CD4-positive, alpha-beta T cell treated with Interferon alpha-2 for 1 hour (primary cell): ENCODE results near the gene TECRL.

Experiments used
- DNase-seq, 2 donors: peaks; one replicate each; pipeline ENCODE4 v3.0.0-alpha.2; 2020 to 2022

Gene TECRL

GRCh38 chr4:64409300-64409699, at the start of gene TECRL:
Gene TECRL (minus strand): TSS chr4:64409450. CDS start chr4:64409351, 99 bp downstream.
- no peak for DNase-seq

- no peak for DNase-seq
Observed at GRCh38 chr4:64432674-64433073, 23.4 kb upstream of the TECRL start.

- no peak for DNase-seq
Observed at GRCh38 chr4:64430933-64431332, 21.7 kb upstream of the TECRL start.

GRCh38 chr4:64417974-64418373, 8.7 kb upstream of the TECRL start:
- no peak for DNase-seq

GRCh38 chr4:64407000-64407399, 2.2 kb downstream of the TECRL start:
- no peak for DNase-seq

GRCh38 chr4:64405761-64406160, 3.5 kb downstream of the TECRL start:
- DNase-seq = no peak

- DNase-seq = no peak
Observed at GRCh38 chr4:64402684-64403083, 6.6 kb downstream of the TECRL start.

GRCh38 chr4:64399313-64400109, 9.7 kb downstream of the TECRL start:
- DNase-seq = no peak

- no peak for DNase-seq
Observed at GRCh38 chr4:64394469-64394868, 14.8 kb downstream of the TECRL start.

- DNase-seq = no peak
Observed at GRCh38 chr4:64388252-64388651, 21.0 kb downstream of the TECRL start.

GRCh38 chr4:64385220-64385619, 24.0 kb downstream of the TECRL start:
- DNase-seq = no peak

GRCh38 chr4:64384237-64385203, 24.7 kb downstream of the TECRL start:
- no peak for DNase-seq

- DNase-seq = no peak
Observed at GRCh38 chr4:64368741-64369140, 40.5 kb downstream of the TECRL start.

GRCh38 chr4:64361399-64361740, 47.9 kb downstream of the TECRL start:
- DNase-seq = no peak

GRCh38 chr4:64360664-64361398, 48.4 kb downstream of the TECRL start:
- DNase-seq = no peak

- no peak for DNase-seq
Observed at GRCh38 chr4:64359489-64359888, 49.8 kb downstream of the TECRL start.

GRCh38 chr4:64353904-64354303, 55.3 kb downstream of the TECRL start:
- no peak for DNase-seq

GRCh38 chr4:64341711-64342110, 67.5 kb downstream of the TECRL start:
- no peak for DNase-seq

- DNase-seq = no peak
Observed at GRCh38 chr4:64340218-64341110, 68.8 kb downstream of the TECRL start.

GRCh38 chr4:64334964-64335363, 74.3 kb downstream of the TECRL start:
- DNase-seq = no peak

- no peak for DNase-seq
Observed at GRCh38 chr4:64330143-64330542, 79.1 kb downstream of the TECRL start.

GRCh38 chr4:64327237-64327636, 82.0 kb downstream of the TECRL start:
- no peak for DNase-seq
